CD14-positive monocyte (primary cell): Measurements from ENCODE around the gene WDR4. TPM values are rescaled to one million over a fixed set of nuclear protein-coding genes. Genes with fewer than 3 reads are reported as not detected.
"Not testable (repeated sequence)": the region's sequence is repeated elsewhere in the genome, so short reads cannot be mapped to it uniquely, and the experiment has no call there.

Source experiments
- DNase-seq, 3 donors: peaks; one replicate each; pipeline ENCODE4 v3.0.0-alpha.2; 2011 to 2022
- H2AFZ ChIP-seq: 2 replicates; pipeline ENCODE4 v1.6.0; 2012; ENCODE audit warnings: mild to moderate bottlenecking, low read depth, low read length, inconsistent platforms; ENCODE audit not compliant: insufficient read depth, poor library complexity, severe bottlenecking
- H3K27ac ChIP-seq, 2 donors: 1 replicate in 1 of 2; 2 replicates in 1 of 2; pipeline ENCODE4 v1.5.1; 2012 to 2013; ENCODE audit warnings: low read length in 2 of 2, control low read depth in 1 of 2, inconsistent platforms in 1 of 2, low read depth in 1 of 2, mild to moderate bottlenecking in 1 of 2
- H3K27me3 ChIP-seq, 2 donors: one replicate each; pipeline versions ENCODE4 v1.6.0 to v1.6.1; 2011 to 2013; ENCODE audit warnings: low read length in 2 of 2; ENCODE audit not compliant: control insufficient read depth in 2 of 2, insufficient read depth in 2 of 2
- H3K36me3 ChIP-seq, 2 donors: replicated peaks in 1 of 2; 1 replicate in 1 of 2; 2 replicates in 1 of 2; pipeline versions ENCODE4 v1.5.1 to v1.6.1; 2012 to 2013; ENCODE audit warnings: low read length in 2 of 2, control low read depth in 1 of 2, inconsistent platforms in 1 of 2, mild to moderate bottlenecking in 1 of 2; ENCODE audit not compliant: insufficient read depth in 2 of 2, control insufficient read depth in 1 of 2
- H3K4me1 ChIP-seq, 2 donors: 1 replicate in 1 of 2; 2 replicates in 1 of 2; pipeline versions ENCODE4 v1.5.1 to v1.6.1; 2012 to 2013; ENCODE audit warnings: low read length in 2 of 2, control low read depth in 1 of 2, inconsistent platforms in 1 of 2, mild to moderate bottlenecking in 1 of 2, moderate library complexity in 1 of 2; ENCODE audit not compliant: insufficient read depth in 2 of 2, control insufficient read depth in 1 of 2
- H3K4me2 ChIP-seq: replicated peaks from 2 replicates; pipeline ENCODE3; 2012; ENCODE audit warnings: low read length, moderate library complexity, mild to moderate bottlenecking; ENCODE audit not compliant: poor library complexity, severe bottlenecking; ENCODE audit errors: extremely low read depth
- H3K4me3 ChIP-seq, 3 experiments: fragments of 200-600 bp in 1 of 3; sonication (generic) in 1 of 3; replicated peaks in 1 of 3; 1 replicate in 2 of 3; 2 replicates in 1 of 3; pipeline ENCODE4 v1.5.1; 2011 to 2013; ENCODE audit warnings: low read length in 3 of 3, mild to moderate bottlenecking in 3 of 3, control low read depth in 2 of 3, low read depth in 2 of 3, inconsistent platforms in 1 of 3, moderate library complexity in 1 of 3
- H3K79me2 ChIP-seq: 2 replicates; pipeline ENCODE4 v1.6.0; 2012; ENCODE audit warnings: mild to moderate bottlenecking, control low read depth, inconsistent platforms, low read length, moderate library complexity; ENCODE audit not compliant: insufficient read depth
- H3K9ac ChIP-seq: 2 replicates; pipeline ENCODE4 v1.6.0; 2017; ENCODE audit warnings: low read length, mild to moderate bottlenecking; ENCODE audit not compliant: insufficient read depth, poor library complexity, severe bottlenecking
- H3K9me3 ChIP-seq, 2 donors: replicated peaks in 1 of 2; 1 replicate in 1 of 2; 2 replicates in 1 of 2; pipeline versions ENCODE4 v1.5.1 to v1.6.1; 2012 to 2013; ENCODE audit warnings: low read length in 2 of 2, control low read depth in 1 of 2; ENCODE audit not compliant: control insufficient read depth in 1 of 2, insufficient read depth in 1 of 2
- H4K20me1 ChIP-seq: 2 replicates; pipeline ENCODE4 v1.6.0; 2012; ENCODE audit warnings: mild to moderate bottlenecking, low read length, control low read depth, moderate library complexity; ENCODE audit not compliant: insufficient read depth
- H3K27ac Mint-ChIP-seq, 7 donors: one replicate each; pipeline ENCODE4 v1.8.0; 2020; ENCODE audit warnings: mild to moderate bottlenecking in 7 of 7, mixed read lengths in 7 of 7, moderate library complexity in 6 of 7, inconsistent platforms in 2 of 7
- H3K27me3 Mint-ChIP-seq, 3 donors: one replicate each; pipeline ENCODE4 v1.8.0; 2021 to 2022; ENCODE audit warnings: low read depth in 3 of 3, mild to moderate bottlenecking in 3 of 3, mixed read lengths in 3 of 3, moderate library complexity in 3 of 3, inconsistent platforms in 1 of 3
- H3K36me3 Mint-ChIP-seq, 2 donors: one replicate each; pipeline ENCODE4 v1.8.0; 2020; ENCODE audit warnings: mixed read lengths in 2 of 2, inconsistent platforms in 1 of 2, mild to moderate bottlenecking in 1 of 2
- H3K4me1 Mint-ChIP-seq: one replicate; pipeline ENCODE4 v1.8.0; 2020; ENCODE audit warnings: mild to moderate bottlenecking, mixed read lengths
- H3K4me3 Mint-ChIP-seq, 2 donors: one replicate each; pipeline ENCODE4 v1.8.0; 2020; ENCODE audit warnings: mild to moderate bottlenecking in 2 of 2, mixed read lengths in 2 of 2, moderate library complexity in 1 of 2
- H3K9me3 Mint-ChIP-seq, 7 donors: one replicate each; pipeline ENCODE4 v1.8.0; 2020 to 2022; ENCODE audit warnings: mixed read lengths in 7 of 7, mild to moderate bottlenecking in 6 of 7, moderate library complexity in 6 of 7, inconsistent platforms in 2 of 7
- WGBS: methylation state at CpG from one replicate; pipeline ENCODE4 v1.1.5; 2013; ENCODE audit warnings: missing lambda C conversion rate; ENCODE audit not compliant: insufficient coverage; 5-methylcytosine and 5-hydroxymethylcytosine counted together
- intact Hi-C, 2 donors: fragments of 100-400 bp; cut with micrococcal nuclease; formaldehyde crosslinking; loops; one replicate each; pipeline versions ENCODE4 v1.15.0 to v1.15.1; 2023
- polyA plus RNA-seq, 3 donors: library from polyadenylated mRNA; depleted of rRNA in 1 of 3; unstranded in 2 of 3; stranded (reverse) in 1 of 3; fragments of 300-500 nt in 2 of 3; fragments of >200 nt in 1 of 3; fragmentation: Illumina TruSeq in 2 of 3; gene quantifications; 1 replicate in 2 of 3; 2 replicates in 1 of 3; pipeline ENCODE4 v1.2.3, GENCODE V29; 2012 to 2021
- TF ChIP-seq, protein P1 (sequence below): fragments of 200-600 bp; IDR thresholded peaks from one replicate; pipeline ENCODE4 v1.8.0; 2022; ENCODE audit warnings: antibody characterized with exemption, mild to moderate bottlenecking

Gene WDR4
- polyA plus RNA-seq, 3 donors: 2.9 to 7.0 (median 3.6) TPM

DNA sequence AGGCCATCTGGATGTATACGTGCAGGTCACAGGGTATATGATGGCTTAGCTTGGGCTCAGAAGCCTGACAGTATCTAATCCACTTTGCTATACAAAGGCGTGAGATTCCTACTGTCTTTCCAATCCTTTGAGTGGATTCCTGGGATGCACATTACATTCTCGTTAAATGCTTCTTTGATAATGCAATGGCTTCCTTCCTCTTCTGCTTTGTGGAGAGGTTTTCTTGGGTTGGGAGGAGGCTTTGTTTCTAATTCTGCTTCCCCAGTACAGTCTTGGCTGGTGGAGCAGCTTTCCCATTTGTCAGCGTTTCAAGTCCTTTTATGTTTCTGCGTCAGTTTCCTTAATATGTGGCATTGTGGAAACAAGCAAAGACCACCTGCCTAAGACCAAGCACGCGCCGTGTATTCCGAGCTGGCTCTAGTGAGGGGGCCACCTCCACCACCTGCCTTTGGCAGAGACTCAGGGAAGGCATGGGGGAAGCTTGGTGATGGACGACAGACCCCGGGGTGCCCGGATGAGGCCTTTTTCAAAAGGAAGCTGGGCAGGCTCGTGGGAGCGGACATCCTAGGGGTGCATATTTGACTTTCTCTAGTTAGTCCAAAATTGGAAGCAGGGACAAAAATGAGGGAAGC lies 72.7 kb downstream of the WDR4 start:
- Mint-ChIP-seq H3K4me1 (peaks cover 23% of the 10 kb centered on the region), H3K36me3 (no peaks in the 10 kb centered on the region), H3K27me3 (peaks cover 2 to 7% (median 7%) of the 10 kb centered on the region in 3 donors), H3K4me3 (peak overlapping the region in 1 of 2 donors; percentile 22), H3K27ac (no peak overlapping the region), H3K9me3 (no peaks in the 10 kb centered on the region)
- H3K36me3 ChIP-seq: no peaks in the 10 kb centered on the region
- WGBS: 48% methylated on average over 5 of the region's 14 CpGs
- H3K27ac ChIP-seq: peak overlapping the region in 1 of 2 donors; percentile 14
- H3K4me3 ChIP-seq: peak overlapping the region in 1 of 3 experiments; percentile 34
- peak overlapping the region; percentile 59 for H2AFZ ChIP-seq
- no peaks in the 10 kb centered on the region for H3K79me2 ChIP-seq
- H3K4me2 ChIP-seq: peak overlapping the region; percentile 40
- peaks cover 13% of the 10 kb centered on the region in 2 donors for H3K4me1 ChIP-seq
- intact Hi-C loops: loop anchor here in 1 of 2 donors (10.0 kb wide), 1 partner anchor 58 kb away; no protein-coding TSS in a partner anchor
- H3K27me3 ChIP-seq: no peaks in the 10 kb centered on the region
- TF ChIP-seq, protein P1, sequence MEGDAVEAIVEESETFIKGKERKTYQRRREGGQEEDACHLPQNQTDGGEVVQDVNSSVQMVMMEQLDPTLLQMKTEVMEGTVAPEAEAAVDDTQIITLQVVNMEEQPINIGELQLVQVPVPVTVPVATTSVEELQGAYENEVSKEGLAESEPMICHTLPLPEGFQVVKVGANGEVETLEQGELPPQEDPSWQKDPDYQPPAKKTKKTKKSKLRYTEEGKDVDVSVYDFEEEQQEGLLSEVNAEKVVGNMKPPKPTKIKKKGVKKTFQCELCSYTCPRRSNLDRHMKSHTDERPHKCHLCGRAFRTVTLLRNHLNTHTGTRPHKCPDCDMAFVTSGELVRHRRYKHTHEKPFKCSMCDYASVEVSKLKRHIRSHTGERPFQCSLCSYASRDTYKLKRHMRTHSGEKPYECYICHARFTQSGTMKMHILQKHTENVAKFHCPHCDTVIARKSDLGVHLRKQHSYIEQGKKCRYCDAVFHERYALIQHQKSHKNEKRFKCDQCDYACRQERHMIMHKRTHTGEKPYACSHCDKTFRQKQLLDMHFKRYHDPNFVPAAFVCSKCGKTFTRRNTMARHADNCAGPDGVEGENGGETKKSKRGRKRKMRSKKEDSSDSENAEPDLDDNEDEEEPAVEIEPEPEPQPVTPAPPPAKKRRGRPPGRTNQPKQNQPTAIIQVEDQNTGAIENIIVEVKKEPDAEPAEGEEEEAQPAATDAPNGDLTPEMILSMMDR: no peak
- no peak overlapping the region for H3K9ac ChIP-seq
- H3K9me3 ChIP-seq: no peaks in the 10 kb centered on the region
- DNase-seq: peak in 1 of 3 donors; percentile 13
- no peaks in the 10 kb centered on the region for H4K20me1 ChIP-seq

DNA sequence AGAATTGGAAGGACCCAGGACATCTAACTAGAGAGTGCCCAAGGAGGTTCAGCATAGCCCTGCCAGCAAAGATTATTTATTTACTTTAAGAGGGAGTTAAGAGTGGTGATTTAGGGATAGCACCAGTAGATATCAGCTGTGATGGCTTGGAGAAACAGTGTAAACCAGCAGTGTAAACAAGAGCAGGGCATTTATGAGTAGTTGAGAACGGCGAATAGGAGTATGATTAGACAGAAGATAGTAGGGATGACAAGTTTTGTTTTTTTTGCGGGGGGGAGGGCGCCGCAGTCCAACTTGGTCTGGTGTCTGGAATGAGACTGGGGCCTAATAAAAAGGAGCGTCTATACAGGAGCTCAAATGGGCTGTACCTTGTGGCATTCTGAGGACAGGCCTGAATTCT lies 77.7 kb downstream of the WDR4 start:
- H3K9me3 ChIP-seq, H3K27ac ChIP-seq, H3K27me3 Mint-ChIP-seq, H2AFZ ChIP-seq, H3K4me2 ChIP-seq, H3K4me1 ChIP-seq, H3K27ac Mint-ChIP-seq, H3K79me2 ChIP-seq, H3K4me1 Mint-ChIP-seq, H3K27me3 ChIP-seq, H3K4me3 ChIP-seq, DNase-seq, H3K36me3 Mint-ChIP-seq, H4K20me1 ChIP-seq, H3K4me3 Mint-ChIP-seq, H3K9ac ChIP-seq, H3K36me3 ChIP-seq, H3K9me3 Mint-ChIP-seq: not testable (repeated sequence)
- intact Hi-C loops: loop anchor here in 1 of 2 donors (10.0 kb wide), 1 partner anchor 63 kb away; no protein-coding TSS in a partner anchor
- 95% methylated on average over 6 of the region's 6 CpGs for WGBS
